Measurements from ENCODE around the gene CNGB1. TPM values are rescaled to one million over a fixed set of nuclear protein-coding genes. Genes with fewer than 3 reads are reported as not detected.
A peak's percentile ranks its signal among the peaks of the same experiment; 100 is the strongest.

The CNGB1 gene
- total RNA-seq, 3 donors from 2014 or later (not counting 1 experiment from before 2014, with no cell fraction given) = not detected

DNA sequence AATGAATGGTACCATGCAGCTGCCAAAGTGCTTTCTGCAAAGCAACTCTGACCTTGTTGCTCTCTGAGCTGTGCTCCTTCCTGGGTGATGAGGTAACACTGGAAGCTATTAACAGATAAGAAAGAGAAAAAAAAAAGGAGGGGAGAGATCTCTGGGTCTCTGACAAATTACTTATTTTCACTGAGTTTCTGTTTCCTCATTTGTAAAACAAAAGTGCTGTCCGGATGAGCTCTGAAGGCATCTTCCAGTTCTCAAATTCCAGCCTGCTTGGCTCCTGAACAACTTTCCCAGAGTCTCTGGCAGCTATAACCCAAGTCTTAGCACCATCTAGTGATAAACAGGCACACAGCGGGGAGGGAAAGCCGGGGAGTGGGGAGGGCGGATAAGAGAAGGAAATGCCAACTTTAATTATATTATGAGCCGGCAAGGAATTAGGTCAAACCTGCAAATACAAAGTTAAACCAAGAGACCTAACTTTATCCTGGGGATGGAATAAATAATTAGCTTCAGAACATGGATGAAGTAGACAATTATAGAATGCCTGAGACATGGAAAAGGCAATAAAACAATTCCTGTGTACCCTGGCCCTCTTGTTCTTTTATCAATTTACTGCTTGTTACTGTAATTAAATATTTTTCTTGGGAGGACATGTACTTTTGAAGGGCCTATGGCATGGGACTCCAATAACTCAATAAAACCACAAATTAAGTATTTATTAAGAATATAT lies 107.3 kb downstream of the CNGB1 start:
- Histone ChIP-seq H3K27ac (ENCODE audit: low read length) (no peak overlapping the region), H3K27me3 (ENCODE audit: control insufficient read depth, insufficient read depth, low read length) (no peaks in the 10 kb centered on the region), H3K4me1 (ENCODE audit: control insufficient read depth, insufficient read depth, low read length) (no peaks in the 10 kb centered on the region), H3K36me3 (ENCODE audit: control insufficient read depth, insufficient read depth, low read length) (no peaks in the 10 kb centered on the region), H3K9me3 (ENCODE audit: control insufficient read depth, insufficient read depth, low read length) (no peaks in the 10 kb centered on the region), H3K4me3 (ENCODE audit: low read length) (no peak overlapping the region)
- H3K27me3 Mint-ChIP-seq (ENCODE audit: low read depth in 2 of 2) = peaks cover 0 to 4% of the 10 kb centered on the region in 2 donors
- TF ChIP-seq, protein P1, sequence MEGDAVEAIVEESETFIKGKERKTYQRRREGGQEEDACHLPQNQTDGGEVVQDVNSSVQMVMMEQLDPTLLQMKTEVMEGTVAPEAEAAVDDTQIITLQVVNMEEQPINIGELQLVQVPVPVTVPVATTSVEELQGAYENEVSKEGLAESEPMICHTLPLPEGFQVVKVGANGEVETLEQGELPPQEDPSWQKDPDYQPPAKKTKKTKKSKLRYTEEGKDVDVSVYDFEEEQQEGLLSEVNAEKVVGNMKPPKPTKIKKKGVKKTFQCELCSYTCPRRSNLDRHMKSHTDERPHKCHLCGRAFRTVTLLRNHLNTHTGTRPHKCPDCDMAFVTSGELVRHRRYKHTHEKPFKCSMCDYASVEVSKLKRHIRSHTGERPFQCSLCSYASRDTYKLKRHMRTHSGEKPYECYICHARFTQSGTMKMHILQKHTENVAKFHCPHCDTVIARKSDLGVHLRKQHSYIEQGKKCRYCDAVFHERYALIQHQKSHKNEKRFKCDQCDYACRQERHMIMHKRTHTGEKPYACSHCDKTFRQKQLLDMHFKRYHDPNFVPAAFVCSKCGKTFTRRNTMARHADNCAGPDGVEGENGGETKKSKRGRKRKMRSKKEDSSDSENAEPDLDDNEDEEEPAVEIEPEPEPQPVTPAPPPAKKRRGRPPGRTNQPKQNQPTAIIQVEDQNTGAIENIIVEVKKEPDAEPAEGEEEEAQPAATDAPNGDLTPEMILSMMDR (IDR thresholded peaks at IDR 0.05) = peak; percentile 9
- H3K4me1 Mint-ChIP-seq = peaks cover 5% of the 10 kb centered on the region in 2 donors
- 18% methylated on average over 4 of the region's 5 CpGs for WGBS (ENCODE audit: insufficient coverage)
- ATAC-seq = no peak
- H3K4me3 Mint-ChIP-seq = no peak overlapping the region
- DNase-seq = peak in 1 of 2 donors; percentile 28
- H3K27ac Mint-ChIP-seq = no peak overlapping the region
- no peaks in the 10 kb centered on the region for H3K9me3 Mint-ChIP-seq
- H3K36me3 Mint-ChIP-seq = no peaks in the 10 kb centered on the region
- intact Hi-C loops (cut with micrococcal nuclease) = no loop called here

DNA sequence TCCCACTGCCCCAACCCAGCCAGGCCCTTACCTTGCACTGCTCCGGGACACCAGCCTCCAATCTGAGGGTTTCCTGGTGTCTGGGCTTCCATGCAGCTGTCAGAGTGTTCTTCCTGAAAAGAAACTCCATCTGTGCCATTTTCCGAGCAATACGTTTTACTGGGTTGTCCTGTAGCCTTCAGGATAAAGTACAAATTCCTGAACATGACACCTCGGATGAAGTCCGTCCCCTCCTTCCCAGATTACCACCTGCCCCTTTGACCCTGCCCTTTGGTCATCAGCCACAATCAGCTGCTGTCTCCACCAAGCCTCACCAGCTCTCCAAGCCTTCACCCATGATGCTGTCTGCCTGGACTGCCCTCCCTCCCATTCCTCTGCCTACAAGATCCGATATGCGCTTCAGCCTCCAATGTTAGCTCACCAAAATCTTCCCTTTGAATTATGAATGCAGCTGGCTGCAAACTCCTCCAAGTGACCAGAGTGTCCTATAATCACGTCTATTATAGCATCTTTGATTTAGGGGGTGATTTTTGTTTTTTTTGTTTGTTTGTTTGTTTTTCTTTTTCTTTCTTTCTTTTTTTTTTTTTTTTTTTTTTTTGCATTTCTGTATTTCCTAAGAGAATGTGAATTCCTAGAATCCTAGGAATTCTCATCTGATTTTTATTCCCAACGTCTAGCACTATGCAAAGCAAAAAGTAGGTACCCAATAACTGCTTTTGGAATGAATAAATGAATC lies 108.1 kb downstream of the CNGB1 start:
- Histone ChIP-seq H3K4me1 (ENCODE audit: control insufficient read depth, insufficient read depth, low read length) (no peaks in the 10 kb centered on the region), H3K36me3 (ENCODE audit: control insufficient read depth, insufficient read depth, low read length) (no peaks in the 10 kb centered on the region), H3K9me3 (ENCODE audit: control insufficient read depth, insufficient read depth, low read length) (no peaks in the 10 kb centered on the region), H3K27ac (ENCODE audit: low read length) (no peak overlapping the region), H3K4me3 (ENCODE audit: low read length) (no peak overlapping the region), H3K27me3 (ENCODE audit: control insufficient read depth, insufficient read depth, low read length) (no peaks in the 10 kb centered on the region)
- Mint-ChIP-seq H3K9me3 (no peaks in the 10 kb centered on the region), H3K4me3 (no peak overlapping the region), H3K27ac (no peak overlapping the region), H3K4me1 (peaks cover 5% of the 10 kb centered on the region in 2 donors), H3K36me3 (no peaks in the 10 kb centered on the region), H3K27me3 (ENCODE audit: low read depth in 2 of 2) (peaks cover 0 to 4% of the 10 kb centered on the region in 2 donors)
- ATAC-seq = no peak
- intact Hi-C loops (cut with micrococcal nuclease) = no loop called here
- no peak for DNase-seq
- TF ChIP-seq, protein P1 (IDR thresholded peaks at IDR 0.05) = no peak
- WGBS (ENCODE audit: insufficient coverage) = 88% methylated on average over 7 of the region's 9 CpGs

DNA sequence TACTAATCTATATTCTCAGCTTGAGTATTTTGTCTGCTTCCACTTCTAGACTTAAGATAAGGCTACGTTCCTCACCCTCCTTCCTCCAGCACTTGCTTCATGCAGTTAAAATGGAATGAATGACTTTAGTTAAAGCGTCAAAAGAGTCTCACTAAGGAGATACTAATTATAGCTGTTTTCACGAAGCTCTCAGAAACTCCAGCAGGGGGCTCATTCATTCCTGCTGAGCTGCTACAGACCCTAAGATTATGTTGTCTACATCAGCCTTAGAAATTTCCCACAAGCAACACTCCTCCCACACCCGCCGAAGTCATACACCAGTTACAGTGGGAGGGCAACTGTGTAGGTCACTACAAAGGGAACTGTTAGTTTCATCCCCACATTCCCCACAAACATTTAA lies 111.6 kb downstream of the CNGB1 start:
- Mint-ChIP-seq H3K9me3 (no peaks in the 10 kb centered on the region), H3K4me3 (no peak overlapping the region), H3K4me1 (peaks cover 5% of the 10 kb centered on the region in 2 donors), H3K27me3 (ENCODE audit: low read depth in 2 of 2) (peaks cover 0 to 4% of the 10 kb centered on the region in 2 donors), H3K36me3 (no peaks in the 10 kb centered on the region), H3K27ac (no peak overlapping the region)
- 45% methylated on average over 5 of the region's 5 CpGs for WGBS (ENCODE audit: insufficient coverage)
- no peak overlapping the region for H3K27ac ChIP-seq (ENCODE audit: low read length)
- H3K4me1 ChIP-seq (ENCODE audit: control insufficient read depth, insufficient read depth, low read length) = no peaks in the 10 kb centered on the region
- DNase-seq = peak in 1 of 2 donors; percentile 15
- TF ChIP-seq, protein P1 (IDR thresholded peaks at IDR 0.05) = no peak
- no peaks in the 10 kb centered on the region for H3K9me3 ChIP-seq (ENCODE audit: control insufficient read depth, insufficient read depth, low read length)
- no peaks in the 10 kb centered on the region for H3K36me3 ChIP-seq (ENCODE audit: control insufficient read depth, insufficient read depth, low read length)
- H3K27me3 ChIP-seq (ENCODE audit: control insufficient read depth, insufficient read depth, low read length) = no peaks in the 10 kb centered on the region
- H3K4me3 ChIP-seq (ENCODE audit: low read length) = no peak overlapping the region
- intact Hi-C loops (cut with micrococcal nuclease) = no loop called here
- peak in 2 of 3 donors; percentile 27 to 58 for ATAC-seq

All from natural killer cell (primary cell).